ENCODE measurements around the gene PRR18.

Gene PRR18

DNA sequence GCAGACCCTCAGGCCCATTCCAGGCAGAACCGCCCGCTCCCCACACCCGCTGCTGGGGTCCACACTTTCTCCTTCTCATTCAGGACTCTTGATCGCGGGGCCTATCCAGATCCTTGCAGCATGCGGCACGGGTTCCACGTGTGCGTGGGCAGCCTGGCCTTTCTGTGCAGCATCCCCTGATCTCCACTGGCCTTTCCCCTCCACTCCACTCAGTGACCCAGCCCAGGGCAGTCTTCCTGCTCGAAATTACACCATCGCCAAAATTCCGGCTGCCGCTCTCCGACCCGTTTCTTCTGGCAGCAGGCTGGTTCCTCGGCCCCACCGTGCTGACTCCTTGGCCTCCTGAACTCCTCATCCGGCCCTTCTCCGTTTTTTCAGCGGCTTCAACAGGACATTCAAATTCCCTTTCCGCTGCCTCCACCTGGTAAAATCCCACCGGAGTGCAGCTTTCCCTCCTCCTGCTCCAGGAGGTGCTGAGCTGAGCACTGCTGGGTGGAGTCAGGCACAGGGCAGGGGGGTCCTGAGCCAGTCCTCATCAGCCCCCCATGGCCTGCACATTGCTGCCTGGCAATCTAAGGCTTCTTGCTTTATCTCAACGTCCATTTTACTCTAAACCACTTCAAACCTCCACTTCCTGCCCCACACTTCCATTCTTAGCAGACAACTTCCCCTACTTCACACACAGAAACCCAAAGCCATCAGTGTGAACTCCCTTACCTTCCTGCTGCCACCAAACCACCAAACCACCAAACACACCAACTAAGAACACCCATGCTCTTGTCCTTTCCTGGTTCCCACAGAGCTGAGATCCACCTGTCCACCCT is 25.2 kb upstream of the PRR18 start:
- DNase-seq = no peak

DNA sequence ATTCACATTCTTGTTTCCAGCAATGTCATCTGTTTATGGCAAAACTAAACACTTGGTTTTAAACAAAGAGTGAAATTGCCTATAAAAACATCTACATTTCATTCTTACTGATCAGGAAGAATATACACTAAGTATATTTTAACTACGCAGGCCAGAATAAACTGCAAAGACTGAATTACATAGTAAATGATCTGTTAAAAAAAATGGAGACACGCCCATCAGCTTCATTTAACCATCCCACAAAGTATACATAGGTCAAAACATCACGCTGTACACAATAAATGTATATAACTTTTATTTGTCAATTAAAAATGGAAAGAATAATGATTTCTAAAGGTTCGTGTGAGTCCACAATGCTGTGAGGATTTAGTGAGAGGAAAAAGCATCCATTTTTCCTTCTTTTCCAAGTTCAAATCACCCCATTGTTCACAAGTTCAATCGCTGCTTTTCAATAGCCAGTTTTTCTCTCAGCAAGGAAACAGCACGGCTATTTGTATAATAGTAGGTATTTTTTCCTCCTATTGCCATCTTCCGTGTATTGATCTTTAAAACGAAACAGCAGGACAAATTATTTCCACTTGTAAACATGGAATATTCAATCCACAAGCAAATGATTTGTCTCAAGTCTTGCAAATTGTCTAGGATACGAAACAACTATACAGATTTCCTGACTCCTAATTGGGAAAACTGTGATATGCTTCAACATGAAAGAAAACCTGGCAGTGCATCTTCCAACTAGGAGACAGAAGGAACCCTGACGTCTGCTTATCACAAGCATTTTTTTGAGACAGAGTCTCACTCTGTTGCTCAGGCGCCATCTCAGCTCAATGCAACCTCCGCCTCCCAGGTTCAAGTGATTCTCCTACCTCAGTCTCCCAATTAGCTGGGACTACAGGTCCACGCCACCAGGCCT is 23.6 kb upstream of the PRR18 start:
- DNase-seq = no peak

DNA sequence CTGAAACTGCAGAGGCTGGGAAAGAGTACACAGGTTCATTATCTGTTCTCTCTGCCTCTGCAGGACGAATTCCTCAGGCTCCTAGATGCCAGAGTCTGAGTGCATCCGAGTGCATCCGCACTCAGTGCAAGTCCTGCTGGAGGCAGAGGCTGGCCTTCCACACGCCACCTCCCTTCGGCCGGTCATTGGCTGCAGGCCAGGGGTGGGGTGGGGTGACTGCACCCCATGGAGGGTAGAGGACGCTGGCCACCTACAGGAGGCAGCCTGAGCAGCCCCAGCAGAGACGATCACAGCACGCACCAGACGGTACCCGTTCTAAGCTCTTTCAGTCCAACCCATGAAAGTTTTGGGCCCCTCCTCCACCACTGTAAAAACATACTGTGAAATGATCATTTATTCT is 22.4 kb upstream of the PRR18 start:
- no peak for DNase-seq

DNA sequence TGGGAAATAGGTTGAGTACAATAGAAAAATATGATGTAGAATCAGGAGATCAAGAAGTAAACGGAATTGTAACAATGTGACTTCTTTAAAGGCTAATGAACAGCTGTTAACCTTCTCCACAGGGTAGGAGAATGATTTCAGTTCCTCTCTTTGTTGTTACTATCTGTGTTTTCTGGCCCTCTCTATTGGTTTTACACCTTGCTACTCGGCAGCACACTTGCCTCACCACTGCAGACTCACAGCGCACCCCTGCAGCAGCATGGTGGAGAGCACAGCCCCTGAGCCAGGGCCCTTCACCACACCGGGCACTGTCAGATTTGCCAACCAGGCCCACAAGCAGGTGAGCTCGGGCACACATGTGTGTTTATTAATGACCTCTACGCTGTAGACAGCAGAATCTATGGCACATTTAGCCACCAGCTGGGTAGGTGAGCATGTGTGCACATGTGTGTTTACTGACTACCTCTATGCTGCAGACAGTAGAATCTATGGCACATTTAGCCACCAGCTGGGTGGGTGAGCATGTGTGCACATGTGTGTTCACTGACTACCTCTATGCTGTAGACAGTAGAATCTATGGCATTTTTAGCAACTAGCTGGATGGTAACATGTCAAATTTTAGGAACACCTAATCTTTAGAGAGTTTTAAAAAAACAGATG is 17.3 kb upstream of the PRR18 start:
- no peak for DNase-seq

DNA sequence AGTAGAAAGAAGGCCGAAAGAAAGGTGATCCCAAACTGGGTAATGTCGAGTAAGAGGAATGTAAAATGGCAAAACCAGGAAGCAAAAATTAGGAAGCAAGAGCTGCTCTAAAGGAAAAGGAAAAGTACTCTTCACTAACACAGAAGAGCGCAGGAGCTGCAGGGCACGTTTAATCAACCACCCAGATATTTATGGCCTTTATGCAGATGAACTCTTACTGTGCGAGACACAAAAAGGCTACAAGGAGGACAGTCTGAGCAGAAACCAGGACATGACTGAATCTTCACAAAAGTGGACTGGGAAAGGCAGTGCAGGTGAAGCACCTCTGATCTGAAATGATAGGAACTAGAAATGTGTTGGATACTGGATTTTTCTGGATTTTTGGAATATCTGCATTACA is 15.2 kb upstream of the PRR18 start:
- no peak for DNase-seq

DNA sequence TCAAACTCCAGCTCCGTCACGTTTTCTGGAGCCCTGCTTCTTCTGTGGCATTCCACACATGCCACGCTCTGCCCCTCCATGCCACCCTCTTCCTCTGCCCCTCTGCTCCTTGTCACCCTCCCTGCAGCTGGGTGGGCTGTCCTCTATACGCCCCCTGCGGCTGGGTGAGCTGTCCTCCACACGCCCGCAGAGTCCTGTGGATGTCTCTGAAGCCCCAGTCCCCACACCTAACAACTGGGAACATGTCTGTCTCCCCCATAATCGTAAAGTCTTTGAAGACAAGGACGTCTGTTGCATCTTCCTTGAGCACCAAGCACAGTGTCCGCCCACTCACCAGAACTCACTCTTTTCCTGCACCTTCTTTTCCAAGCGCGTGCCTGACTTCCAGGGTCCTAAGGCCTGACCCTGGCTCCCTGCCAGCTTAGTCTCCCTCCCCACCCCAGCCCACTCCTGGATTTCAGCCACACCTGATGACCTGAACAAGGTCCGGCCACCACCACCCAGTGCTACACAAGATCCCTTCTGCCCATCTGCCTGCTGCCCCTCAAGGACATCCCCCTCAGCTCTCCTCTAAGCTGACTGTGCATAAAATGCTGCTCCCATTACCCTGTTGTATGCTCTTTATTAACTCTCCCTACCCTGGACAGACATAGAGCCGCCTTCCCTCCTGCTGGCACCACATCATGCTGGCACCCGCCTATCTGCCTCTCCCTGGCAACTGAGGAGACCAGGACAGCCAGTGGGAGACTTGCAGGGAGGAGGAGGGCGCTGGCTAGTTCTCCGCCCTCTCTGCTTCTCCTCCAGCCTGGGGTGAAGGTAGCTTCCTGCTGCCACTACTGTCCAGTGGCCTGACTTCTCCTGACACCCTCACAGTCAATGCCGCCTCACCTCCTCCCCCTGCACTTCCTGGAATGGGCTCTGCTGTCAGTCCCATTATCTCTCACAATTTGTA is 10.7 kb upstream of the PRR18 start:
- peak; percentile 66 for DNase-seq

DNA sequence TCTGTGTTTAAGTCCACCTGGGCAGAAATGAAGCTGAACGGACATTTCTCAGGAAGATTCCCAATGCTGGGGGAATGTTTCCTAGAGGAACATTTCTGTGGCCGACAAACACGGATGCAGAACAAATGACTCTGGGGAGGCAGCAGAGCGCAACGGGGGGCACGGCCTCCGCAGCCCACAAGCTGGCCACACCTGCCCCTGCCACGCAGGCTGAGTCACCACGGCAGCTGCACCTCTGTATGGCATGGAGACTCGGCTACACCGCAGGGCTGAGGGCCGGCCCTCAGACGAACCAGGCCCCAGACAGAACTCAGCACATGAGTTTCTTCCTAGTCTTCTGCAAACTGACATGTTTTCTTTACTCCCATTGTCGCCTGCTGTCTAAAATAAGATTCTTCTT is 10.0 kb upstream of the PRR18 start:
- DNase-seq = peak; percentile 29

DNA sequence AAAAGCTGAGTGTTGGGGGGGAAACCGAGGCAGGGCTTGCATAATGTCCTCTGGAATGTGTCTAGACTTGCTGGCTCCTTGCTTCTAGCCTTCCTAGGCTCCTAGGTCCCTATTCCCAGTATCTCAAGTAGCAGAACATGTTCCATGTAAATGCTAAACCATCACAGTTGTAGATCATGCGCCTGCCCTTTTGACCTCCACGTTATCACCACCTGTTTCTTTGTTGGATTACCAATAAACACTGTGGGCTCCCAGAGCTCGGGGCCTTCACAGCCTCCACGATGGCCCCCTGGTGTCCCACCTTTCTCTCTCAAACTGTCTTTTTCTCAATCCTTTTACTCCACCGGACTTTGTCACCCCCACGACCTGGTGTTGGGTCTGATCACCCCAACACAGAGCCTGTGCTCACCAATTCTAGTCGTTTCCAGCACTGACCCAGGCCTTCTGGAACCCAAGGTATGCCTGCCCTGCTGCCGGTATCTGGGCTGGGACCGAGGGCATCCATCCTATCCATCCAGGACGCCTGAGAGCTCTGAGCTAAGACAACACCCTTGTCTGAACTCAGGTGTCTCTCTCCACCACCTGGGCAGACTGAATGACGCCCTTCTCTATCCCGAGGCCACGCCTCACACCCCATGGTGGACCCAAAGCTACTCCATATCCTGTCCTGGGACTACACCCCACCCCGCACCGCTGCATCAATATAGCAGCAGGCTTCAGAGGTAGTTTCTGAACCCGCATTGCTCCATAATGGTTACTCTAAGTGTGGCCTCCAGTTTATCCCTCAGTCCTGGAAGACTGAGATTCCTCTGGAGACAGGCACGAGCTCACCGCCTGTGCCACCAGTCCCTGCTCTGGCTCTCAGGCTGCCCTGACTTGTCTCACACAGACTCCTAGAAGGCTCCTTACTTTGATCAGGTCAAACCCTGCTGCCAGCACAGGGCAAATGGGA is 9.3 kb upstream of the PRR18 start:
- no peak for DNase-seq

DNA sequence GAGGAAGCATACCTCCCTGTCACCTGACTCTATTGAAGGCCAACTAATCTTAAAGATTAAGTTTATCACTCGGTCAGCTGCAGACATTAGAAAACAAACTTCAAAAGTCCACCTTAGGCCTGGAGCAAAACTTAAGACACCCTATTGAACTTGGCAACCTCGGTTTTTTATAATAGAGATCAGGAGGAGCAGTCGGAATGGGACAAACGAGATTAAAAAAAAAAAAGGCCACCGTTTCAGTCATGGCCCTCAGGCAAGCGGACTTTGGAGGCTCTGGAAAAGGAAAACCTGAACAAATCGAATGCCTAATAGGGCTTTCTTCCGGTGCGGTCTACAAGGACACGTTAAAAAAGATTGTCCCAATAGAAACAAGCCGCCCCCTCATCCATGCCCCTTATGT is 7.2 kb upstream of the PRR18 start:
- DNase-seq = no peak

DNA sequence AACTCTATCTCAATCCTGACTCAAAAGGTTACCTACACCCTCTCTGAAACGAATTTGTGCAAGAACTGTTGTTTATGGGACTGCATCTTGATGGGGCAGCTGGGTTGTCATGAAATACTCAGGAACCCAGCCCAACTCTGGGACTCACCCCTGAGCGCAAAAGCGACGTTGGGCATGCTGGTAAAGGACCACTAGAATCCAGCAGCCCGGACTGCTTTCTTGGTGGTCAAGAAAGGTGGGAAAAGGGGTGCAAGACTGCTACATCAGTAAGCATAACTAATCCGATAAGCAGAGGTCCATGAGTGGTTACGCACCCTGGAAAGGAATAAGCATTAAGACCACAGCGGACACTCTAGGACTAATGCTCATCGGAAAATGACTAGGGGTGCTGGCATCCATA is 6.3 kb upstream of the PRR18 start:
- DNase-seq = no peak

DNA sequence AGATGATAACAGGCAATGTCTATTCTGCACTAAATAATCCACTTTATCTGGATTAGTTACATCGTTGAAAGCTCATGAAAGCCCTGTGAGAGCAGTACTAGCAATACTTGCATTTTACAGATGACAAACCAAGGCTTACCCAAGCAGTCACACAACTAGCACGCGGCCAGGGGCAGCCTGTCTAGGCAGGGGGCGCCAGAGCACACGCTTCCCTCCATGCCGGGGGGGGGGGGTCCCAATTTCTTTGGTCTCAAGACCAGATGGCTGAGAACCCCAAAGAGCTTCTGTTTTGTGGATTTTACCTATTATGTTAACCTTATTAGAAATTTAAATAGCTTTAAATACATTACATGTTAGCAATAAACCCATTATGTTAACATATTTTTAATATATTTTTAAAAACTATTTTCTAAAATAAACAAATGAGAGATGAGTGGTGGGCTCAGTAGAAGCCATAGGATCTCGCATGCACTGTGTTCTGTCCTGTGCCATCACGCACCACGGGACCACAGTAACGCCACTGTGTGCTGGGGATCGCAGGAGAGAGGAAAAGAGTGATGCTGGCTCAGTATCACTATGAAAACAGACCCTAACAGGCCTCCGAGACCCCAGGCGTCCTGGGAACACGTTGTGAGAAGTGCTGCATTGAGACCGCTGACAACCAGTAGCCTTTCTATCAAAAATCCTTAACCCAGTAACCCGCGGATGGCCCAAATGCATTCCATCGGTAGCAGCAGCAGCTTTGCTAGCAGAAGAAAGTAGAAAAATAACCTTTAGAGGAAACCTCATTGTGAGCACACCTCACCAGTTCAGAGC is 5.3 kb upstream of the PRR18 start:
- no peak for DNase-seq

DNA sequence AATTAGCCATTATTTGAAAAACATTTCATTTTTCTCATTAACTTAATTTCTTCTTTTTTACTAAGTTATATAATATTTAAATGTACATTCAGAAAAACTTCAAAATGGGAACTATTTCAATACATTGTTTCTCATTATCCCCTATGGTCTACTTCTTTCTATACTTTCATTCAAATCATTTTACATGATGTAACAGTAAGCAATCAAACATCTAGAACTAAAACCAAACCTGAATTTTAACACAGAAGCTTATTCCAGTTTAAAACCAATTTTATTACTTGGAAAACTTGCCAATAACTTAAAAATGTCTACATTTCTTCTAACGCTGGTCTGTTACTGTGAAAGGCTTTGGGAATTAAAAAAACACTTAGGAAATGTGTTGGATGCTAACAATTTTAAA is 4.6 kb upstream of the PRR18 start:
- no peak for DNase-seq

DNA sequence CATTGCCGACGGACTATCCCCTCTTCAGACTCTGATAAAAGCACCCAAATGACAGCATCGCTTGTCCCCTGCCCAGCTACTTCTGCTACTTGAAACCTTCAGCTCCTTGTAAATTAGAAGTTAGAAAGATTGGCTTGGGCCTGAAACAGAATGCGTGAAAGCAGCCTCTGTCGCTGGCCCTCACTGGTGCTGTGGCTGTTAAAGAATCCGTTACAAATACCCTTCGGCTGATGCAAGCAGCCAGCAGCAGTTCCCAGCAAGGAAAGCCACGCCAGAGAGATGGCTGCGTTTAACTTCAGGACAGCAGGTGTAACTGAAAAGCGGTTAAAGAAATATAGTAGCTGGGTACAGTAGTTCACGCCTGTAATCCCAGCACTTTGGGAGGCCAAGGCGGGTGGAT is 2.4 kb upstream of the PRR18 start:
- DNase-seq = no peak

DNA sequence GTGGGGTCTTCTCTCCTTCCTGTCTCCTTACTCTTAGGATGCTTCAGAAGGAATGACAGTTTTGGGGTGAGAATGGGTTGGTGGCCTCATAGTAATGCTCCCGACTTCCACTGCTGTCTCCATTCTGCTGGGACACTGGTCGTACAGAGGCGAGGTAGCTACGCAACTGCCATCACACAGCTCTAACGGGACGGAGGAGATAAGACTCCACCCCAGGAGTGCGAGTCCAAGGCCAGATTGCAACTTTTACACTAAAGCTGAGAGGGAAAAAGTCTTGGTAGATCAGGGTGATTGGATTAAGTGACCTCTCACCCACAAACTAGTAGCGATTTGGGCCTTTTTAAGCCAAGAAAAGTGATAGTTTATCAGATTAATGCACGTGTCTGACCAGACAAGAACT is 1.8 kb upstream of the PRR18 start:
- DNase-seq = no peak

DNA sequence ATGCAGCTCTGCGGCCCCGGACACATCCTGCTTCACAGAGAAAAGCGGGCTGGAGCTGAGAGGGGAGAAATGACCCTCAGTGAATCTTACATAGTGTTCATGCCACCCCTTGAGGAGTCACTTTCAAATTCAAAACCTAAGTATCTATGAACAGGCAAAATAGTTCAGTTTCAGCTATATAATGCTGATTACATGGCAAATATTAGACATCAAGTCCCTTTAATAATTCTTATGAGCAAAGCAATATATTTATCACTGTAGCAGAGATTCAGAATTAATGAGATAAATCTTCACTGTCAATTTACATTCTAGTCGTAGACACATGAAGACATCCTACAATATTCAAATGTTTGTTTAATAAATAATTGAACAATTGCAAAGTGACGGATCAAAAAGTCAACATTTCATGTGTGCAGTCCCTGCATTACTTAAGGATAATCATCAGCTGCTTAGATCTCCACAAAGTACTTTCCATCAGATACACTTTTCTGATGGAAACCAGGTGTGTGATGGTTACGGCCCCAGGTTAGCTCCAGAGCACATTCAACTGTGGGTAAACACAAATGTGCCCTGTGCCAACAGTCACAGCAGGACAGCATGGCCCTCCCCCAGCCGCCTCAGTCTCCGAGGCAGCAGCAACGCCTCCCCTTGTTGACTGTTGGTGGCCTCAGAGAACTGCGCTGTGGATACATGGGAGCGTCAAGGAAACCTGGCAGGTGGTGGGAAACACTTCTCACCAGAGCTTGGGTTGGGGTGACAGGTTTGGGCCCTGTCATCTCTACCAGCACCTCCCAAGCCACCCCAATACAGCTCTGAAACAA is 787 bp upstream of the PRR18 start:
- no peak for DNase-seq

DNA sequence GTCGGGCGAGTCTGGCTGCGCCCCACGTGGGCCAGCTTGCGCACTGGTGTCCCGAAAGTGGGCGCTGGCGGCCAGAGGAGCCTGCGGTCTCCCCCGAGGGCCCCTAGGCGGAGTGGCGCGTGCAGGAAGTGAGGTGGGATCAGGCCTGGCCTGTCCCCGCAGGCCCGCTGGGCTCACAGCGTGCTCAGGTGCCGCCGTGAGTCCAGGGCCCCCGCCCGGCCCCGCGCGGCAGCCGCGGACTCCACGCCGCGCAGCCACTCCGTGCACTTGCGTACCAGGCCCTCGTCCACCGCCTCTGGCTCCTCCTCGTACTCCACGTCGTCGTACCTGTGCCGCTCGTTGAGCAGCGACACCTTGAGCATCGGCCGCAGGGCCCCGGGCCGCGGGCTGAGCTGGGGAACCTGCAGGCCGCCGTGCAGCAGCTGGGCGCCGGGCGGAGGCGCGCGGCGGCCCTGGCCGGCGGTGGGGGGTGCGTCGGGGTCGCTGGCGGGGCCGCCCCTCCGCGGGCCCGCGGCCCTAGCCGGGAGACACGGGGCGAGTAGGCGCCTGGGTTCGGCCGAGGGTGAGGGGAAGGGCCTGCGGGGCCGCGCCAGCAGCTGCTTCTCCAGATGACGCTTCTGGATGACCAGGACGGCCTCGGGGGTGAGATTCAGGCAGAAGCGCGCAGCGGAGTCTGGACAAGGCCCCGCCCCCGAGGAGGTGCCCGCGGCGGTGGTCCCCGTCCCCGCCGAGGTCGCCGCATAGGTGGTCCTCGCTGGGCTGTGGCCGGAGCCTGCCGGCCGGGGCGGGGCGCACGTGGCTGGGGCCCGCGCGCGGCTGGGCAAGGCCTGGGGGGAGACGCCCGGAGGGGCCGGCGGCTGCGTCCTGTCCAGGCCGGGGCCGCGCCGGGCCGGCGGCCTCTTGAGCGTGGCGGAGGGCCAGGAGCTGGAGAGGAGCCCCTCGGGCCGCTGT is 835 bp downstream of the PRR18 start:
- no peak for DNase-seq

DNA sequence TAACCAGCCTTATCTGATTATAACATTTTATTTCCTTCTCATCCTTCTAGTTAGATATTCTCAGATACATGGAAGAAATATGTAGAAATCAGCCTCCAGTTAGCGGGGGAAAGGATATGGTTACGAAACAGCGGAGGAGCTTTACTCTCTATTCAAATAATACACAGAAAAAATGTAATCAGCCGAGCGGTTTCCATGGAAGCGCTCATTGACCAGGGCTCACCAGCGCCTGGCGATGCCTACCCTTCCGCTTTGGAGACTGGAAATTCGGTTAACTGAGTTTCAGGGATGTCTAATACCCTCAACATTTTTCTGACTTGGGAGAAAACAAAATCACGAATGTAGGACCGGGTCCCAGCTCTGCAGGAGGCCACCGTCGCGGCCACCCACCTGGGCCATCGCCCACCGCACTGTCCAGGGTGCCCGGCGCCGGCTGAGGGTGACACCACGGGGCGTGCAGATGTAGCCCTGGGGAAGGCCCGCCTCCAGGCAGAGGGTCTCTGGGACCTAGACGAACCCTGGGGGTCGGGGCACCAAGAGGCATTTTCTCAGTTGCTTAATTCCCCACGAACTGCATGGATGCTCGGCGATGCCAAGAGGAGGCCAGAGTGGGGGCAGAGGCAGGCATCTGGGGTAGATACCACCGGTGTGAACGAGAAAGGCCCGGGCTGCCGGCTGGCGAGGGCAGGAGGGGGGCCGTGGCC is 1.7 kb downstream of the PRR18 start:
- no peak for DNase-seq
